ENCODE measurements around the gene NTSR2. TPM values are rescaled to one million over a fixed set of nuclear protein-coding genes. Genes with fewer than 3 reads are reported as not detected.

The NTSR2 gene
- total and polyA plus RNA-seq, 2 of the 8 experiments (the other 6 are each of a cell fraction or from before 2014, with no cell fraction given), result 0.05 TPM; not detected in 1

DNA sequence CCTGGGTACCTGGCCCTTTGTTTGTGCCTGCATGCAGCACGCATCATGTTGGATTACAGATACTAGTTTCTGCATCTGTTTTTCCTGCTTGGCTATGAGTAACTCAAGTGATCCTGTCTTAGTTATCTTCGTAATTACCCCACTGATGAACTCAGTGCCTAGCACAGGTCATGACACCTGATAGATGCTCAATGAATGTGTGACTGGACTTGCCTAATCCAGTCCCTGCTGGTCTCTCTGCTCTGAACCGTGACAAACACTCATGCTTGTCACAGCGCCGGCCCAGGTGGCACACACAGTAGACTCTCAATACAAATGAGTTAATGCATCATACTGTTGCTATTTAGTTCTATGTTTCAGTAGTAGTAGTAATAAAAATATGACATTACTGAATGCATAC, 31.2 kb upstream of the NTSR2 start:
- Histone ChIP-seq H2AK5ac (ENCODE audit: low read depth, low read length) (no peak overlapping the region), H3K9ac (replicated peaks in 1 of 4; ENCODE audit: extremely low read depth in 1 of 4, low read depth in 3 of 4, low read length in 3 of 4) (no peak overlapping the region), H2BK20ac (ENCODE audit: low read length) (no peak overlapping the region), H3K36me3 (ENCODE audit: control insufficient read depth in 2 of 4, insufficient read depth in 4 of 4, low read length in 3 of 4) (no peaks in the 10 kb centered on the region), H3K18ac (ENCODE audit: extremely low read depth, low read length) (no peak overlapping the region), H2BK15ac (ENCODE audit: low read length) (no peak overlapping the region), H4K20me1 (replicated peaks in 1 of 2; ENCODE audit: control insufficient read depth in 1 of 2, insufficient read depth in 2 of 2, low read length in 2 of 2) (no peaks in the 10 kb centered on the region), H3K4ac (replicated peaks; ENCODE audit: insufficient read length, low read depth, low read length) (no peak overlapping the region), H3K23me2 (ENCODE audit: low read depth, low read length) (no peaks in the 10 kb centered on the region), H3K79me2 (ENCODE audit: control insufficient read depth in 1 of 2, insufficient read depth in 2 of 2, low read length in 2 of 2) (no peaks in the 10 kb centered on the region), H2BK120ac (replicated peaks; ENCODE audit: low read depth, low read length) (no peak overlapping the region), H3K27me3 (replicated peaks in 1 of 4; ENCODE audit: control insufficient read depth in 3 of 4, extremely low read depth in 1 of 4, insufficient read depth in 3 of 4, low read length in 3 of 4) (no peaks in the 10 kb centered on the region), H3K23ac (ENCODE audit: insufficient read length) (no peak overlapping the region), H3K9me3 (ENCODE audit: insufficient read depth in 2 of 2, low read depth in 1 of 2, low read length in 1 of 2) (peaks cover 0 to 3% of the 10 kb centered on the region in 2 experiments; a peak in 2 of 4 replicates), H2AFZ (ENCODE audit: low read length) (no peak overlapping the region), H2BK12ac (ENCODE audit: low read depth, low read length) (no peak overlapping the region), H3K27ac (ENCODE audit: low read depth, low read length) (no peak overlapping the region), H3K4me1 (replicated peaks in 1 of 4; ENCODE audit: control insufficient read depth in 3 of 4, insufficient read depth in 4 of 4, low read length in 3 of 4) (no peaks in the 10 kb centered on the region), H3K4me3 (ENCODE audit: extremely low read depth in 1 of 4, insufficient read depth in 2 of 4, low read depth in 3 of 4, low read length in 4 of 4) (no peak overlapping the region), H4K91ac (replicated peaks; ENCODE audit: insufficient read length, low read length) (no peak overlapping the region), H3K79me1 (ENCODE audit: low read depth, low read length) (no peaks in the 10 kb centered on the region), H3K4me2 (ENCODE audit: insufficient read depth in 1 of 2, low read depth in 2 of 2, low read length in 2 of 2) (no peak overlapping the region), H2BK5ac (ENCODE audit: low read depth, low read length) (no peak overlapping the region), H3K56ac (replicated peaks; ENCODE audit: insufficient read length, low read depth, low read length) (no peak overlapping the region), H3K14ac (ENCODE audit: insufficient read length) (no peak overlapping the region), H4K8ac (ENCODE audit: extremely low read depth, insufficient read depth, low read length) (no peak overlapping the region), H4K5ac (ENCODE audit: insufficient read length, low read depth, low read length) (no peak overlapping the region)
- CTCF ChIA-PET (ENCODE audit: partially characterized antibody), result interaction anchor here (0.5 to 10.9 kb wide), 7 partner anchors 11 to 1014 kb away, joined by 3 to 91 read pairs (median 8); no protein-coding TSS in a partner anchor
- WGBS, 2 experiments (ENCODE audit: extremely low coverage in 1 of 2, insufficient coverage in 1 of 2, insufficient read length in 1 of 2, insufficient replicate concordance in 2 of 2, low coverage in 1 of 2, low lambda C conversion rate in 2 of 2, missing lambda C conversion rate in 1 of 2), result 95% methylated on average over 5 of the region's 5 CpGs; no CpG with 5 or more reads in 1 of the 2 experiments
- no peak for FAIRE-seq
- POLR2A ChIA-PET (ENCODE audit: partially characterized antibody), result interaction anchor here (1.5 kb wide), 1 partner anchor 9 kb away, joined by 3 read pairs; no protein-coding TSS in a partner anchor
- no peak for DNase-seq (ENCODE audit: low read depth in 1 of 2, low spot score in 2 of 2)
- TF ChIP-seq TAF1 (IDR thresholded peaks at IDR 0.05; ENCODE audit: low read depth, low read length), result no peak
- no peak for TF ChIP-seq POU5F1 (IDR thresholded peaks at IDR 0.05; ENCODE audit: low read depth, low read length)
- TF ChIP-seq SUZ12 (IDR thresholded peaks at IDR 0.05; ENCODE audit: low read length), result no peak
- no peak for TF ChIP-seq NANOG (IDR thresholded peaks at IDR 0.05; ENCODE audit: insufficient read depth, low read depth, low read length, poor library complexity, severe bottlenecking)
- no peak for TF ChIP-seq NRF1 (IDR thresholded peaks at IDR 0.05; ENCODE audit: low read depth, low read length)
- TF ChIP-seq RBBP5 (IDR thresholded peaks at IDR 0.05; ENCODE audit: borderline replicate concordance, low read depth, low read length), result no peak
